ENCODE results near the gene TBC1D5. TPM values are rescaled to one million over a fixed set of nuclear protein-coding genes. Genes with fewer than 3 reads are reported as not detected.
"Not testable (repeated sequence)": the region's sequence is repeated elsewhere in the genome, so short reads cannot be mapped to it uniquely, and the experiment has no call there.

TBC1D5 gene
- total RNA-seq, 3 donors from 2014 or later = 70.1 to 109 (median 90.1) TPM

- Histone ChIP-seq H3K9me3 (peaks cover 0 to 13% of the 10 kb centered on the region in 2 donors), H3K36me3 (no peaks in the 10 kb centered on the region), H3K4me1 (no peaks in the 10 kb centered on the region), H3K27me3 (no peaks in the 10 kb centered on the region), H3K27ac (no peak overlapping the region), H3K4me3 (no peak overlapping the region)
- no peak for DNase-seq (ENCODE audit: low spot score in 2 of 2)
- intact Hi-C loops (cut with DNase I; ENCODE audit: low total_unique reads) = no loop called here
- no peak for TF ChIP-seq POLR2A (IDR thresholded peaks at IDR 0.05)
- no peak for TF ChIP-seq POLR2AphosphoS5 (IDR thresholded peaks at IDR 0.05)
- no peak for TF ChIP-seq CTCF (IDR thresholded peaks at IDR 0.05)
Observed at GRCh38 chr3:17130956-17131355, 611.5 kb downstream of the TBC1D5 start.

GRCh38 chr3:17129556-17129955 lies 612.9 kb downstream of the TBC1D5 start:
- H3K4me3 ChIP-seq = no peak overlapping the region
- TF ChIP-seq POLR2AphosphoS5 (IDR thresholded peaks at IDR 0.05) (no peak), POLR2A (IDR thresholded peaks at IDR 0.05) (no peak), CTCF (IDR thresholded peaks at IDR 0.05) (no peak)
- no peaks in the 10 kb centered on the region for H3K27me3 ChIP-seq
- H3K27ac ChIP-seq = no peak overlapping the region
- no peaks in the 10 kb centered on the region for H3K9me3 ChIP-seq
- no peak for DNase-seq (ENCODE audit: low spot score in 2 of 2)
- H3K36me3 ChIP-seq = no peaks in the 10 kb centered on the region
- intact Hi-C loops (cut with DNase I; ENCODE audit: low total_unique reads) = no loop called here
- H3K4me1 ChIP-seq = no peaks in the 10 kb centered on the region

- H3K36me3 ChIP-seq; H3K4me3 ChIP-seq; H3K27me3 ChIP-seq; intact Hi-C loops (cut with DNase I; ENCODE audit: low total_unique reads); H3K27ac ChIP-seq; H3K9me3 ChIP-seq; DNase-seq (ENCODE audit: low spot score in 2 of 2); H3K4me1 ChIP-seq: not testable (repeated sequence)
Observed at GRCh38 chr3:17128671-17129070, 613.8 kb downstream of the TBC1D5 start.

GRCh38 chr3:17125738-17126442 lies 616.5 kb downstream of the TBC1D5 start:
- Histone ChIP-seq H3K4me1 (no peaks in the 10 kb centered on the region), H3K27ac (no peak overlapping the region), H3K27me3 (no peaks in the 10 kb centered on the region), H3K36me3 (no peaks in the 10 kb centered on the region), H3K4me3 (no peak overlapping the region), H3K9me3 (no peaks in the 10 kb centered on the region)
- no peak for DNase-seq (ENCODE audit: low spot score in 2 of 2)
- TF ChIP-seq CTCF (IDR thresholded peaks at IDR 0.05) = no peak
- TF ChIP-seq POLR2AphosphoS5 (IDR thresholded peaks at IDR 0.05) = no peak
- no peak for TF ChIP-seq POLR2A (IDR thresholded peaks at IDR 0.05)
- intact Hi-C loops (cut with DNase I; ENCODE audit: low total_unique reads) = no loop called here

- H3K27ac ChIP-seq = no peak overlapping the region
- intact Hi-C loops (cut with DNase I; ENCODE audit: low total_unique reads) = no loop called here
- H3K4me1 ChIP-seq = no peaks in the 10 kb centered on the region
Observed at GRCh38 chr3:17122758-17123157, 619.7 kb downstream of the TBC1D5 start.

More at GRCh38 chr3:17122758-17123157, 619.7 kb downstream of the TBC1D5 start:
- no peaks in the 10 kb centered on the region for H3K36me3 ChIP-seq
- no peak overlapping the region for H3K4me3 ChIP-seq
- TF ChIP-seq CTCF (IDR thresholded peaks at IDR 0.05) (no peak), POLR2AphosphoS5 (IDR thresholded peaks at IDR 0.05) (no peak), POLR2A (IDR thresholded peaks at IDR 0.05) (no peak)
- H3K27me3 ChIP-seq = no peaks in the 10 kb centered on the region
- no peak for DNase-seq (ENCODE audit: low spot score in 2 of 2)
- no peaks in the 10 kb centered on the region for H3K9me3 ChIP-seq

Measured in breast epithelium (tissue), 4 donors.